Measurements from ENCODE around the gene POLR3E. TPM values are rescaled to one million over a fixed set of nuclear protein-coding genes. Genes with fewer than 3 reads are reported as not detected.

POLR3E gene
- total RNA-seq, 1 donor from 2014 or later = 69.6 TPM

DNA sequence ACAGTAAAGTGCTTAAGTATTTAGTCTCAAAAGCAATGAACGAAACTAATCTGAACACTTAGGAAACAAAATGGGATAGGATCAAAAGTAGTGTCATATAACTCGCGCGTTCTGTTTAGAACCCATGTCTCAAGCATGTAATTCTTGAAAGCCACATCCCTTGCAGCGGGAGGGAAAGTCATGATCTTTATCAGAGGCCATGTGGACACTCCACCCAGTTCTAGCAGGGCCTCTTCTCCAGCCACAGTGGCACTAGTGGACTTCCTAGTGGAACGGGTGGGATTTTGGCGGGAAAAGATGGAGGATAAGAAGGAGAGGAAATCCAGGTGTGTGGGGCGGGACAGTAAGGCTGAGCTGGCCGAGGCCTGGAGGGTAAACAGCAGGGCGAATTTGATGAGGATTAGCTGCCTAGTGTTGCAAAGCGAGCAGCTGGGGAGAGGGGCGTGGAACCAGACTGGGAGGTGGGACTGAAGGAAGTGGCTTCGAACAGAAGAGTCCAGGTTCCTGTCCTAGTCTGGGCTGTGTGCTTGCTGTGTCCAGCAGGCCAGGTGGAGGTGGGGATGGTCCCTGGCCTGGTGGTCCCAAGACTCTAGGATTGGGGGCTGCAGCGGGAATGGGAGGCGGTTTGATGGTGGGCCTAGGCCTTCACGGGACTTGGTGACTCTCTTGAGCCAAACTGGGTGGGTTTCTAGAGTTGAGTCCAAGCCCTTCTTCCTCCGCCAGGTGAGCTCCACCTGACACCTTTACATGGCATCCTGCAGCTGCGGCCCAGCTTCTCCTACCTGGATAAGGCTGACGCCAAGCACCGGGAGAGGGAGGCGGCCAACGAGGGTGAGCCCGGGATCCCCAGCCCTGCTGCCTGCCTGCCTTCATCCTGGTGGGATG lies 15.9 kb downstream of the POLR3E start:
- peaks cover 14% of the 10 kb centered on the region for H3K36me3 Mint-ChIP-seq (ENCODE audit: insufficient read depth)
- H3K27me3 Mint-ChIP-seq = no peaks in the 10 kb centered on the region
- H3K4me1 Mint-ChIP-seq (ENCODE audit: low read depth) = peaks cover 3% of the 10 kb centered on the region
- DNase-seq (ENCODE audit: low spot score, unreplicated experiment) = no peak
- no peaks in the 10 kb centered on the region for H3K9me3 Mint-ChIP-seq (ENCODE audit: low read depth)
- H3K27ac Mint-ChIP-seq = no peak overlapping the region
- TF ChIP-seq, protein P1, sequence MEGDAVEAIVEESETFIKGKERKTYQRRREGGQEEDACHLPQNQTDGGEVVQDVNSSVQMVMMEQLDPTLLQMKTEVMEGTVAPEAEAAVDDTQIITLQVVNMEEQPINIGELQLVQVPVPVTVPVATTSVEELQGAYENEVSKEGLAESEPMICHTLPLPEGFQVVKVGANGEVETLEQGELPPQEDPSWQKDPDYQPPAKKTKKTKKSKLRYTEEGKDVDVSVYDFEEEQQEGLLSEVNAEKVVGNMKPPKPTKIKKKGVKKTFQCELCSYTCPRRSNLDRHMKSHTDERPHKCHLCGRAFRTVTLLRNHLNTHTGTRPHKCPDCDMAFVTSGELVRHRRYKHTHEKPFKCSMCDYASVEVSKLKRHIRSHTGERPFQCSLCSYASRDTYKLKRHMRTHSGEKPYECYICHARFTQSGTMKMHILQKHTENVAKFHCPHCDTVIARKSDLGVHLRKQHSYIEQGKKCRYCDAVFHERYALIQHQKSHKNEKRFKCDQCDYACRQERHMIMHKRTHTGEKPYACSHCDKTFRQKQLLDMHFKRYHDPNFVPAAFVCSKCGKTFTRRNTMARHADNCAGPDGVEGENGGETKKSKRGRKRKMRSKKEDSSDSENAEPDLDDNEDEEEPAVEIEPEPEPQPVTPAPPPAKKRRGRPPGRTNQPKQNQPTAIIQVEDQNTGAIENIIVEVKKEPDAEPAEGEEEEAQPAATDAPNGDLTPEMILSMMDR (IDR thresholded peaks at IDR 0.05; ENCODE audit: unreplicated experiment) = no peak
- no peak overlapping the region for H3K4me3 Mint-ChIP-seq (ENCODE audit: low read depth)

DNA sequence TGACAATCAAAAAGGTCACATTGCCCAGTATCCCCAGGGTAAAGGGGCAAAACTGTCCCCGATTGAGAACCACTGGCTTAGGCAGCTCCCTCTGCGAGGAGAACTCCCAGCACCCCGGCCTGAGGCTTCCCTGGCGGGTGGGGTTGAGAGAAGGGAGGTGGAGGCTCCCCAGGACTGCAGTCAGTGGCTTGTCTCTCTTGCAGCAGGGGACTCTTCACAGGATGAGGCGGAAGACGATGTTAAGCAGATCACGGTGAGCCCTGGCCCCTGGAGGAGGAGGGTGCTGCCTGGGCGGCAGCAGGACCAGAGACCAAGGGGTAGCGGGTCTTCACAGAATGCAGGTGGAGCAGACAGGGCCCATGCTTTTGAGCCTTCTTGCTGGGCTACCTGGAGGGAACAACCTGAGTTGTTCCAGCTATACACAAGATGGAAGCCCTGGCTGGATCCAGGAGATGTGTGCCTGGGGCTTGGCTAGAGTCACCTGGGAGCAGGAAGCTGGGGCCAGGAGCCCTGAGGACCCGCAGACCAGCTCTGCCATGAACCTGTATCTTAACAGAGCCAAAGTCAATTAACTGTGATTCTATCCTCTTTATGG lies 16.8 kb downstream of the POLR3E start:
- H3K9me3 Mint-ChIP-seq (ENCODE audit: low read depth) = no peaks in the 10 kb centered on the region

DNA sequence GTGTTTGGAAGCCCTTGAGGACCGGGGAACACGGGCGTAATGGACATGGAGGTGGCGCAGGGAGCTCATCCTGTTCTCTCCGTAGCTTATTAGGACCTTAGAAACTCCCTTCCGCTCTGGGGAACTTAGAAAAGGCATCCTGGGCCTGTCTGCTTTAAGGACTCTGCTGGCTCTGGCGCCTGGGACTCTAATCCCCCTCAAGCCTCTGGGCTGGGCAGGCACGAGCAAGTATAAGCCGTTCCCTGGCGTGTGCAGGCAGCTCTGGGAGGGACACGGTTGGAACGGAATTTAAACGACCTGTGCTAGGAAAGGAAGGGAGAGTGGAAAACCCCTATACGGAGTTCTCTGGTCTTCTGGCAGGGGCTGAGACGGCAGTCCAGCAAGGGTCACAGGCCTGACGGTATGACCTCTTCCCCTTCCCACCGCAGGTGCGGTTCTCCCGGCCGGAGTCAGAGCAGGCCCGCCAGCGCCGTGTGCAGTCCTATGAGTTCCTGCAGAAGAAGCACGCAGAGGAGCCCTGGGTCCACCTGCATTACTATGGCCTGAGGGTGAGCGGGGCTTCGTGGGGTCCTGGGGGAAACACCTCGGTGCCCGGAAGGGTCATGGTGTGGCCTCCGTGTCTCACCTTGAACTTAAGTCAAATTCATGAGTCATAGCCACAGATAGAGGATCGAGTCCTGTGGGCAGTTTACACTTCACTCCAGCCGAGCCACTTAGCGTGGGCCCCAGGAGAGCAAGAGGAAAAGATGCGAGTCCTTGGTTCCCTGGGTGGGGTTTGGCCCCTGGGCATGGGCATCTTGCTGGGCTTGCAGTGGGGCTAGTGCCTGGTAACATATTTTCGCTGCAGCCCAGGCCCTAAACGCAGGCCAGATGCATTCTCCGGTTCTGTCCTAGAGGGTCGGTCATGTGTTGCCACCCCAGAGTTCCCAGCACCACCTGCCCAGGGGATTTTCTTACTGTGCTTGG lies 17.7 kb downstream of the POLR3E start:
- H3K4me3 Mint-ChIP-seq (ENCODE audit: low read depth) = no peak overlapping the region
- DNase-seq (ENCODE audit: low spot score, unreplicated experiment) = no peak
- no peaks in the 10 kb centered on the region for H3K27me3 Mint-ChIP-seq
- no peak overlapping the region for H3K27ac Mint-ChIP-seq
- H3K9me3 Mint-ChIP-seq (ENCODE audit: low read depth) = no peaks in the 10 kb centered on the region
- H3K36me3 Mint-ChIP-seq (ENCODE audit: insufficient read depth) = peaks cover 17% of the 10 kb centered on the region
- H3K4me1 Mint-ChIP-seq (ENCODE audit: low read depth) = peaks cover 3% of the 10 kb centered on the region
- TF ChIP-seq, protein P1 (IDR thresholded peaks at IDR 0.05; ENCODE audit: unreplicated experiment) = no peak

More for the DNA sequence above, 16.8 kb downstream of the POLR3E start:
- Mint-ChIP-seq H3K4me1 (ENCODE audit: low read depth) (peaks cover 3% of the 10 kb centered on the region), H3K27me3 (no peaks in the 10 kb centered on the region), H3K4me3 (ENCODE audit: low read depth) (no peak overlapping the region), H3K27ac (no peak overlapping the region), H3K36me3 (ENCODE audit: insufficient read depth) (peaks cover 16% of the 10 kb centered on the region)
- DNase-seq (ENCODE audit: low spot score, unreplicated experiment) = no peak
- TF ChIP-seq, protein P1 (IDR thresholded peaks at IDR 0.05; ENCODE audit: unreplicated experiment) = no peak

DNA sequence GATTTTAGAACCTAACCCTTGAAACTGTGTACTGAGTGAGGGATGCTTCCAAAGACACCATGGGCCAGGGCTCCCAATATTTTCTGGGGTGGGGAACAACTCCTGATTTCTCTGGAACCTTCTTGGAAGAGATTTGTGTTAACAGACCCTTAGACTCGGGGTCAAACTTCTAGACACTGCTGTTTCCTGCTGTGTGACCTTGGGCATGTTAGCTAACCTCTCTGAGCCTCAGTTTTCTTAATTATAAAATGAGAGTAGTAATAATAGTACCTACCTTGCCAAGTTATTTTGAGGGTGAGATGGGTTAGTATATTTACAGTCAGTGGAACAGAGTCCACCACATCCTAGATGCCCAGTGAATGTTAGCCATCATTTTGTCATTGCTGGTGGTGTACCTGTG lies 18.8 kb downstream of the POLR3E start:
- peaks cover 3% of the 10 kb centered on the region for H3K4me1 Mint-ChIP-seq (ENCODE audit: low read depth)
- TF ChIP-seq, protein P1 (IDR thresholded peaks at IDR 0.05; ENCODE audit: unreplicated experiment) = no peak
- no peak for DNase-seq (ENCODE audit: low spot score, unreplicated experiment)

DNA sequence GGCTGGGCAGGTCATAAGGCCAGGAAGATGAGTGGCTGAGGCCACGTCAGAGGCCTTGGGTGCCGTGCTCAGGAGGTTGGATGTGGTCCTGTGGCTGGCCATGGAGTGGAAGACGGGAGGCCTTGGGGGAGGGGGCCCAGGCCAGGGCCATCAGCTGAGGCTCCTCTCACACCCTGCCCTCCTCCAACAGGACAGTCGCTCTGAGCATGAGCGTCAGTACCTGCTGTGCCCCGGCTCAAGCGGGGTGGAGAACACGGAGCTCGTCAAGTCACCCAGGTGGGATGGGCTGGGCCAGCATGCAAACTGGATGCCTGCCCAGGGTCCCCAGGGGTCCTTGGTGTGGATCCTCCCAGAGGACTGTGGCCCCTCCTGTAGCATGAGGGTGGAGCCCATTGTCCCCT lies 19.2 kb downstream of the POLR3E start:
- Mint-ChIP-seq H3K4me3 (ENCODE audit: low read depth) (no peak overlapping the region), H3K9me3 (ENCODE audit: low read depth) (no peaks in the 10 kb centered on the region), H3K27me3 (no peaks in the 10 kb centered on the region), H3K36me3 (ENCODE audit: insufficient read depth) (peaks cover 17% of the 10 kb centered on the region), H3K4me1 (ENCODE audit: low read depth) (peaks cover 3% of the 10 kb centered on the region), H3K27ac (no peak overlapping the region)
- TF ChIP-seq, protein P1 (IDR thresholded peaks at IDR 0.05; ENCODE audit: unreplicated experiment) = no peak
- DNase-seq (ENCODE audit: low spot score, unreplicated experiment) = no peak

More for the DNA sequence above, 18.8 kb downstream of the POLR3E start:
- Mint-ChIP-seq H3K27ac (no peak overlapping the region), H3K4me3 (ENCODE audit: low read depth) (no peak overlapping the region), H3K27me3 (no peaks in the 10 kb centered on the region), H3K9me3 (ENCODE audit: low read depth) (no peaks in the 10 kb centered on the region), H3K36me3 (ENCODE audit: insufficient read depth) (peaks cover 17% of the 10 kb centered on the region)

All from progenitor cell of endocrine pancreas (in vitro differentiated cells).